Right ventricle myocardium inferior (tissue), 1 donor: ENCODE results near the gene GPC3. TPM values are rescaled to one million over a fixed set of nuclear protein-coding genes. Genes with fewer than 3 reads are reported as not detected.

ENCODE experiments used
- ATAC-seq: fragments of 200-7000 bp; cut with Tn5 transposase; one replicate; pipeline ENCODE4 v1.9.1; 2020; ENCODE audit warnings: mild to moderate bottlenecking, moderate library complexity
- DNase-seq: peaks from one replicate; pipeline ENCODE4 v3.0.0; 2021; ENCODE audit errors: missing footprints
- intact Hi-C: fragments of 100-400 bp; cut with DNase I; formaldehyde crosslinking; loops from one replicate; pipeline ENCODE4 v1.11.0; 2022
- total RNA-seq: library from RNA; stranded (reverse); fragmentation: NEBNext Ultra II Directional; extraction: Animal tissue kit (Norgen Biotek cat#: 25700); gene quantifications from one replicate; pipeline ENCODE4 v1.2.1, GENCODE V29; 2021
- donor health status: DM: no; HTN: yes; CAD: no; lungs with severe emphysema.

GPC3 gene
- total RNA-seq, 1 donor from 2014 or later = 8.5 TPM

- DNase-seq (no peak), ATAC-seq (no peak)
- intact Hi-C loops = no loop called here
Observed at GRCh38 chrX:133980406-133980805, 5.0 kb downstream of the GPC3 start.

- intact Hi-C loops = no loop called here
- no peak for ATAC-seq
- DNase-seq = no peak
Observed at GRCh38 chrX:133979641-133980230, 5.7 kb downstream of the GPC3 start.

GRCh38 chrX:133973704-133974103 is 11.7 kb downstream of the GPC3 start:
- ATAC-seq (no peak), DNase-seq (no peak)
- intact Hi-C loops = no loop called here

- intact Hi-C loops = no loop called here
Observed at GRCh38 chrX:133972916-133973315, 12.5 kb downstream of the GPC3 start.

GRCh38 chrX:133971586-133971985 is 13.8 kb downstream of the GPC3 start:
- intact Hi-C loops = no loop called here
- DNase-seq = no peak
- no peak for ATAC-seq

More at GRCh38 chrX:133972916-133973315, 12.5 kb downstream of the GPC3 start:
- ATAC-seq (no peak), DNase-seq (no peak)

- no peak for DNase-seq
- intact Hi-C loops = no loop called here
- no peak for ATAC-seq
Observed at GRCh38 chrX:133970076-133970475, 15.3 kb downstream of the GPC3 start.

GRCh38 chrX:133969191-133969590 is 16.2 kb downstream of the GPC3 start:
- intact Hi-C loops = no loop called here
- DNase-seq (no peak), ATAC-seq (no peak)

GRCh38 chrX:133968109-133968508 is 17.3 kb downstream of the GPC3 start:
- intact Hi-C loops = no loop called here
- no peak for DNase-seq
- no peak for ATAC-seq

- DNase-seq (no peak), ATAC-seq (no peak)
- intact Hi-C loops = no loop called here
Observed at GRCh38 chrX:133966199-133966598, 19.2 kb downstream of the GPC3 start.

- DNase-seq (no peak), ATAC-seq (no peak)
- intact Hi-C loops = no loop called here
Observed at GRCh38 chrX:133965321-133965720, 20.1 kb downstream of the GPC3 start.

GRCh38 chrX:133961046-133961445 is 24.3 kb downstream of the GPC3 start:
- ATAC-seq (no peak), DNase-seq (no peak)
- intact Hi-C loops = no loop called here

- intact Hi-C loops = no loop called here
Observed at GRCh38 chrX:133959972-133960371, 25.4 kb downstream of the GPC3 start.

GRCh38 chrX:133958997-133959688 is 26.3 kb downstream of the GPC3 start:
- intact Hi-C loops = no loop called here
- DNase-seq (no peak), ATAC-seq (no peak)

More at GRCh38 chrX:133959972-133960371, 25.4 kb downstream of the GPC3 start:
- no peak for DNase-seq
- ATAC-seq = no peak

- intact Hi-C loops = no loop called here
Observed at GRCh38 chrX:133956570-133957340, 28.6 kb downstream of the GPC3 start.

GRCh38 chrX:133953785-133954355 is 31.5 kb downstream of the GPC3 start:
- ATAC-seq (no peak), DNase-seq (no peak)
- intact Hi-C loops = no loop called here

More at GRCh38 chrX:133956570-133957340, 28.6 kb downstream of the GPC3 start:
- no peak for ATAC-seq
- no peak for DNase-seq

GRCh38 chrX:133953078-133953477 is 32.3 kb downstream of the GPC3 start:
- no peak for DNase-seq
- intact Hi-C loops = no loop called here
- no peak for ATAC-seq

- no peak for DNase-seq
- intact Hi-C loops = no loop called here
- no peak for ATAC-seq
Observed at GRCh38 chrX:133951098-133951497, 34.3 kb downstream of the GPC3 start.

GRCh38 chrX:133950214-133950613 is 35.2 kb downstream of the GPC3 start:
- intact Hi-C loops = no loop called here
- ATAC-seq (no peak), DNase-seq (no peak)

GRCh38 chrX:133948895-133949294 is 36.5 kb downstream of the GPC3 start:
- intact Hi-C loops = no loop called here
- ATAC-seq (no peak), DNase-seq (no peak)

GRCh38 chrX:133947996-133948395 is 37.4 kb downstream of the GPC3 start:
- intact Hi-C loops = no loop called here
- no peak for ATAC-seq
- DNase-seq = no peak
